A549 (cell line): ENCODE results near the gene ARVCF. TPM values are rescaled to one million over a fixed set of nuclear protein-coding genes. Genes with fewer than 3 reads are reported as not detected.

Experiments
- ATAC-seq, 2 experiments: fragments of 200-7000 bp in 1 of 2; fragments of >200 bp in 1 of 2; cut with Nextera tagmentation in 1 of 2; cut with Tn5 transposase in 1 of 2; 3 replicates each; pipeline versions ENCODE4 v1.8.0 to v1.9.1; 2018 to 2020; ENCODE audit warnings: mild to moderate bottlenecking in 1 of 2, moderate library complexity in 1 of 2
- CTCF ChIA-PET: fragments of 300-600 bp; sonication (Branson Sonifier 250); formaldehyde crosslinking; extraction: SDS; loops from one replicate; lab custom pipeline; 2021; ENCODE audit warnings: antibody characterized with exemption, inconsistent platforms; lab: Yijun Ruan, JAX
- POLR2A ChIA-PET: fragments of 350-600 bp; formaldehyde crosslinking; extraction: SDS; loops from one replicate; lab custom pipeline; 2021; ENCODE audit warnings: antibody characterized with exemption, inconsistent platforms; lab: Yijun Ruan, JAX
- DNase-seq, 2 experiments: peaks; one replicate each; pipeline versions ENCODE4 v3.0.0 to v3.0.0-alpha.2; 2011 to 2016; ENCODE audit warnings: low read depth in 1 of 2, low spot score in 1 of 2
- FAIRE-seq: peaks from 2 replicates; lab custom pipeline; 2011; peaks lifted over from hg19 to GRCh38; lab: Jason Lieb, UNC
- H3K27ac ChIP-seq, 2 experiments: fragments of >200 bp; sonication (Bioruptor Twin); formaldehyde crosslinking; 3 replicates each; pipeline ENCODE4 v1.5.1; 2016 to 2017
- H3K4me1 ChIP-seq: fragments of >200 bp; sonication (Bioruptor Twin); formaldehyde crosslinking; 3 replicates; pipeline ENCODE4 v1.6.1; 2016
- H3K4me2 ChIP-seq: fragments of >200 bp; sonication (Bioruptor Twin); formaldehyde crosslinking; 3 replicates; pipeline ENCODE4 v1.6.1; 2016
- H3K4me3 ChIP-seq: fragments of >200 bp; sonication (Bioruptor Twin); formaldehyde crosslinking; 3 replicates; pipeline ENCODE4 v1.5.1; 2016
- H3K9me3 ChIP-seq: fragments of >200 bp; sonication (Bioruptor Twin); formaldehyde crosslinking; 3 replicates; pipeline ENCODE4 v1.6.1; 2016
- CBX2 ChIP-seq: fragments of 200-600 bp; sonication (generic); IDR thresholded peaks from 2 replicates; pipeline ENCODE4 v1.6.1; 2016; ENCODE audit warnings: low read depth, mild to moderate bottlenecking, borderline replicate concordance
- CBX8 ChIP-seq: fragments of 200-600 bp; sonication (generic); IDR thresholded peaks from 2 replicates; pipeline ENCODE4 v1.6.1; 2016
- CTCF ChIP-seq: fragments of >200 bp; sonication (Bioruptor Twin); formaldehyde crosslinking; IDR thresholded peaks from 3 replicates; pipeline ENCODE4 v1.5.1; 2016
- ELK1 ChIP-seq: fragments of 150-350 bp; IDR thresholded peaks from 2 replicates; pipeline ENCODE4 v1.6.1; 2014; ENCODE audit warnings: low read depth, mild to moderate bottlenecking, low read length
- FOSB ChIP-seq: fragments of 250-450 bp; sonication (Bioruptor Pico); IDR thresholded peaks from 2 replicates; pipeline ENCODE4 v1.5.0; 2020; ENCODE audit warnings: mild to moderate bottlenecking, moderate library complexity
- GATA3 ChIP-seq: IDR thresholded peaks from 2 replicates; pipeline ENCODE4 v1.6.1; 2012; ENCODE audit warnings: borderline replicate concordance
- HDAC2 ChIP-seq: fragments of 200-600 bp; sonication (generic); IDR thresholded peaks from 2 replicates; pipeline ENCODE4 v1.6.1; 2016
- HOXA7 ChIP-seq: fragments of 250-450 bp; sonication (Bioruptor Pico); IDR thresholded peaks from 2 replicates; pipeline ENCODE4 v1.5.0; 2020; ENCODE audit warnings: mild to moderate bottlenecking, moderate library complexity
- HOXB5 ChIP-seq: fragments of 250-450 bp; sonication (Bioruptor Pico); IDR thresholded peaks from 2 replicates; pipeline ENCODE4 v1.5.0; 2020; ENCODE audit warnings: mild to moderate bottlenecking, moderate library complexity
- JUNB ChIP-seq: fragments of >200 bp; sonication (Bioruptor Twin); formaldehyde crosslinking; IDR thresholded peaks from 2 replicates; pipeline ENCODE4 v1.6.1; 2016
- KDM1A ChIP-seq: fragments of 200-600 bp; sonication (generic); IDR thresholded peaks from 2 replicates; pipeline ENCODE4 v1.6.1; 2016; ENCODE audit warnings: low read depth, mild to moderate bottlenecking
- KDM5A ChIP-seq: fragments of 200-600 bp; sonication (generic); IDR thresholded peaks from 2 replicates; pipeline ENCODE4 v1.6.1; 2016; ENCODE audit warnings: antibody characterized with exemption, mild to moderate bottlenecking
- MAX ChIP-seq: IDR thresholded peaks from 2 replicates; pipeline ENCODE4 v1.6.1; 2012
- MYC ChIP-seq: IDR thresholded peaks from 2 replicates; pipeline ENCODE4 v1.6.1; 2012; ENCODE audit warnings: mild to moderate bottlenecking, inconsistent platforms, low read length, improper control_type of control experiment, borderline replicate concordance
- NPAS2 ChIP-seq: fragments of 250-450 bp; sonication (Bioruptor Pico); IDR thresholded peaks from 2 replicates; pipeline ENCODE4 v1.8.0; 2022; ENCODE audit warnings: mild to moderate bottlenecking, moderate library complexity, borderline replicate concordance
- PHF8 ChIP-seq: fragments of 200-600 bp; sonication (generic); IDR thresholded peaks from 2 replicates; pipeline ENCODE4 v1.6.1; 2016; ENCODE audit warnings: low read depth, mild to moderate bottlenecking, antibody characterized with exemption, moderate library complexity, borderline replicate concordance
- RAD21 ChIP-seq, 2 experiments: fragments of >200 bp in 1 of 2; sonication (Bioruptor Twin) in 1 of 2; formaldehyde crosslinking in 1 of 2; IDR thresholded peaks in 1 of 2; conservative IDR thresholded peaks in 1 of 2; 2 replicates in 1 of 2; 3 replicates in 1 of 2; pipeline ENCODE4 v1.6.1; 2012 to 2018; ENCODE audit warnings: inconsistent platforms in 1 of 2
- RCOR1 ChIP-seq: fragments of 150-350 bp; IDR thresholded peaks from 2 replicates; pipeline ENCODE4 v1.6.1; 2014; ENCODE audit warnings: antibody characterized with exemption, low read length, low read depth
- REST ChIP-seq: fragments of 200-600 bp; sonication (generic); IDR thresholded peaks from 2 replicates; pipeline ENCODE4 v1.6.1; 2016; ENCODE audit warnings: antibody characterized with exemption, mild to moderate bottlenecking, moderate library complexity
- SMC3 ChIP-seq: fragments of >200 bp; sonication (Bioruptor Twin); formaldehyde crosslinking; IDR thresholded peaks from 3 replicates; pipeline ENCODE4 v1.6.1; 2018; ENCODE audit warnings: inconsistent platforms
- SREBF2 ChIP-seq: fragments of 450-650 bp; IDR thresholded peaks from 2 replicates; pipeline ENCODE4 v1.6.1; 2014; ENCODE audit warnings: mild to moderate bottlenecking, moderate library complexity
- TFCP2L1 ChIP-seq: fragments of 250-450 bp; sonication (Bioruptor Pico); IDR thresholded peaks from 2 replicates; pipeline ENCODE4 v1.5.0; 2021; ENCODE audit warnings: mild to moderate bottlenecking
- ZC3H11A ChIP-seq: fragments of 450-650 bp; IDR thresholded peaks from 2 replicates; pipeline ENCODE4 v1.6.1; 2014; ENCODE audit warnings: antibody characterized with exemption, mild to moderate bottlenecking
- WGBS: methylation state at CpG from one replicate; pipeline ENCODE4 v1.1.6; 2017; ENCODE audit errors: missing lambda C conversion rate; 5-methylcytosine and 5-hydroxymethylcytosine counted together
- polyA plus RNA-seq, 4 experiments: library from polyadenylated mRNA; depleted of rRNA in 3 of 4; stranded (reverse); fragments of >200 nt; fragmentation: RNase III in 1 of 4; extraction: RNeasy Plus Mini Kit Qiagen cat#74134 plus additional on column Dnase treatment in 1 of 4; gene quantifications; 2 replicates in 3 of 4; 3 replicates in 1 of 4; pipeline ENCODE4 v1.2.3, GENCODE V29; 2011 to 2017
- TF ChIP-seq, protein P1 (sequence below): IDR thresholded peaks from 2 replicates; pipeline ENCODE4 v1.6.1; 2012

The ARVCF gene
- polyA plus RNA-seq, 2 of the 4 experiments (the other 2 are of a cell fraction) = 0.81 to 2.1 TPM

DNA sequence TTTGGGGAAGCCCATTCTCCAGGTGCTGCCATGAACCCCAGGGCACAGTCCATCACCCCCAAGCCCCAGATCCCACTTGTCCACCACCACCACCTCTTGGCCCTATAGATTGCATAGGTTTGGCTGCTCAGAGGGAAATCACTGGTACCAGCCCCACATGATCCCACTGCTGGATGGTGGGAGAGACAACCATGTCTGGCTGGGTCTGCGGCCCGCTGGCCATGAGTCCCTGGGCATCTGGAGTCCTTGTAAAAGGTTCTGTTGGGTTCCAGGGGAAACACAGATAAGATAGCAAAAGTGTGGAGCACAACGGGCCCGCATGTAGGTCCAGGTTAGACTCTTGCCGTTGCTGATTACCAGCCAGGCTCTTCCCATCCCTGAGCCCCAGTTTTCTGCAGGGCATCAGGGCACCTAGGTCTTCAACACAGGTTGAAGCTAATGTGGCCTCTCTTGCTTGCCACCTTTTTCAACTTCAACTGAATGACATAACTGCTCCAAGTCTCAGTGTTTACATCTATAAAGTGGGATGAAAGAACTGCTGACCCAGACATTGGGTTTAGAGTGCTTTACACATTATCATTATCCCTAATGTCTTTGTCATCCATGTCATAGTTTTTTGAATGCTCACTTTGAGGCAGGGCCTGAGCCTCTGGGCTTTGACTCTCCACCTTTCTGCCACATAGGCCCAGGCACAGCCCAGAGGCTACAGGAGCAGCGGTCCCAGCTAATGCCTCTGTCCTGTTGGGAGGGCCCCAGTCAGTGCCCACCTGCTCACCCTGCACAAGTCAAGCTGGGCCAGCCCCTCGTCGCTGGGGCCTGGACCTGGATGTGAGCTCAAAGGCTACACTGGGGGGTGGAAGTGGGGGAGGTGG, 3.3 kb upstream of the ARVCF start:
- 89% methylated on average over 6 of the region's 8 CpGs for WGBS
- Histone ChIP-seq H3K4me2 (peak overlapping the region; percentile 92), H3K9me3 (no peaks in the 10 kb centered on the region)
- ChIA-PET POLR2A (interaction anchor here (0.6 to 1.5 kb wide), 2 partner anchors 52 to 64 kb away, joined by 3 read pairs; no protein-coding TSS in a partner anchor), CTCF (interaction anchor here (1.0 to 1.3 kb wide), 2 partner anchors 50 to 66 kb away, joined by 3 to 4 read pairs; no protein-coding TSS in a partner anchor)
- DNase-seq = no peak
- TF ChIP-seq HOXB5 (no peak), SREBF2 (no peak), NPAS2 (no peak), ZC3H11A (no peak), CBX2 (no peak), CTCF (no peak), RCOR1 (no peak), HOXA7 (no peak), ELK1 (no peak), CBX8 (no peak), SMC3 (no peak), JUNB (no peak)
- TF ChIP-seq, protein P1, sequence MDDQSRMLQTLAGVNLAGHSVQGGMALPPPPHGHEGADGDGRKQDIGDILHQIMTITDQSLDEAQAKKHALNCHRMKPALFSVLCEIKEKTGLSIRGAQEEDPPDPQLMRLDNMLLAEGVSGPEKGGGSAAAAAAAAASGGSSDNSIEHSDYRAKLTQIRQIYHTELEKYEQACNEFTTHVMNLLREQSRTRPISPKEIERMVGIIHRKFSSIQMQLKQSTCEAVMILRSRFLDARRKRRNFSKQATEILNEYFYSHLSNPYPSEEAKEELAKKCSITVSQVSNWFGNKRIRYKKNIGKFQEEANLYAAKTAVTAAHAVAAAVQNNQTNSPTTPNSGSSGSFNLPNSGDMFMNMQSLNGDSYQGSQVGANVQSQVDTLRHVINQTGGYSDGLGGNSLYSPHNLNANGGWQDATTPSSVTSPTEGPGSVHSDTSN = no peak
- TF ChIP-seq, all 56 proteins: peak for 0
- peaks cover 17% of the 10 kb centered on the region for H3K4me1 ChIP-seq
- no peak for FAIRE-seq
- peak overlapping the region; percentile 81 to 96 for H3K27ac ChIP-seq
- peak overlapping the region; percentile 87 for H3K4me3 ChIP-seq
- no peak for ATAC-seq

DNA sequence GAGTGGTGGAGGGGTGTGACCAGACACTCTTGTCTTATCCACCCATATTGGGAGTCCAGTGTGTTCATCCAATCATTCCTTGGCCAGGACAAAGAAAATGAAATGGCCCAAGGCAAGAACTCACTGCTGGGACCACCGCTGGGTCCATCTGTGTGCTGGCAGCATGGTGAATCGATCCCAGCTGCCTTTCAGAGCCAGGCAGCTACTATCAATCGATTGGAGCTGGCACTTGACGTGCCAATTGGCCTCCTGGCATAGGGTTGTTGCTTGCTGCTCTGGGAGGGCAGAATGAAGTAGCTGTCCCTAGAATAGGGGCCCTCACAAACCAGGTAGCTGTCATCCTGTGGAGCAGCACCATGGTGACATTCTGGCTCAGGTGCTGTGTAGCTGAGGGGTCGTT, 1.4 kb upstream of the ARVCF start:
- H3K4me1 ChIP-seq = peaks cover 17% of the 10 kb centered on the region
- FAIRE-seq = no peak
- H3K4me2 ChIP-seq = no peak overlapping the region
- ATAC-seq = no peak
- POLR2A ChIA-PET = no interaction called here
- no peak for TF ChIP-seq MYC
- no peak for TF ChIP-seq CBX2
- no peak for TF ChIP-seq MAX
- TF ChIP-seq TFCP2L1 (CRISPR knock-in tag) = no peak
- no peak for TF ChIP-seq HDAC2
- no peak for TF ChIP-seq PHF8
- TF ChIP-seq KDM1A = no peak
- TF ChIP-seq, all 56 proteins: peak for 0
- CTCF ChIA-PET = no interaction called here
- no peak for DNase-seq
- WGBS = 50% methylated on average over 3 of the region's 5 CpGs
- H3K4me3 ChIP-seq = no peak overlapping the region
- H3K27ac ChIP-seq = no peak overlapping the region
- H3K9me3 ChIP-seq = no peaks in the 10 kb centered on the region

GRCh38 chr22:20017622-20017958, 967 bp upstream of the ARVCF start:
- no peak for FAIRE-seq
- Histone ChIP-seq H3K9me3 (no peaks in the 10 kb centered on the region), H3K4me2 (peak overlapping the region; percentile 90), H3K4me1 (peaks cover 17% of the 10 kb centered on the region), H3K4me3 (no peak overlapping the region), H3K27ac (no peak overlapping the region)
- DNase-seq = no peak
- ChIA-PET CTCF (no interaction called here), POLR2A (no interaction called here)
- WGBS = 63% methylated on average over 9 of the region's 9 CpGs
- TF ChIP-seq KDM5A (no peak), GATA3 (no peak), FOSB (CRISPR knock-in tag) (no peak), RAD21 (conservative IDR thresholded peaks at IDR 0.05 in 1 of 2, IDR thresholded peaks at IDR 0.05 in 1 of 2) (no peak), MYC (no peak), REST (no peak), SMC3 (no peak)
- ATAC-seq = no peak
